GM23338 (cell line): ENCODE results near the gene S100A7A.

Source experiments
- CREB1 ChIP-seq: fragments of 250-450 bp; sonication (Bioruptor Pico); IDR thresholded peaks from 2 replicates; pipeline ENCODE4 v1.5.0; 2020; ENCODE audit warnings: low read depth, mild to moderate bottlenecking, moderate library complexity
- CTCF ChIP-seq, 2 experiments: fragments of 200-600 bp in 1 of 2; sonication (generic) in 1 of 2; conservative IDR thresholded peaks; 2 replicates each; pipeline versions ENCODE4 v1.5.1 to v1.6.1; 2016 to 2017; ENCODE audit warnings: antibody characterized with exemption in 2 of 2, low read depth in 2 of 2, mild to moderate bottlenecking in 2 of 2, moderate library complexity in 1 of 2
- EZH2 ChIP-seq: fragments of 200-600 bp; sonication (generic); IDR thresholded peaks from one replicate; pipeline ENCODE4 v1.8.0; 2017; ENCODE audit warnings: antibody characterized with exemption, mild to moderate bottlenecking, low read depth; ENCODE audit not compliant: unreplicated experiment
- JUNB ChIP-seq: IDR thresholded peaks from one replicate; pipeline ENCODE4 v1.6.1; 2016; ENCODE audit warnings: antibody characterized with exemption; ENCODE audit not compliant: unreplicated experiment
- POLR2AphosphoS5 ChIP-seq: IDR thresholded peaks from 2 replicates; pipeline ENCODE4 v1.6.1; 2016; ENCODE audit warnings: antibody characterized with exemption, low read depth

- TF ChIP-seq JUNB (no peak), CTCF (conservative IDR thresholded peaks at IDR 0.05; ENCODE audit: low read depth in 2 of 2) (no peak), EZH2 (no peak), POLR2AphosphoS5 (no peak), CREB1 (CRISPR knock-in tag) (no peak)
Observed at GRCh38 chr1:153372571-153372970, 43.7 kb upstream of the S100A7A start.
